Rectal smooth muscle tissue (tissue), 1 donor: Measurements from ENCODE around the gene ERN2.
A peak's percentile ranks its signal among the peaks of the same experiment; 100 is the strongest.

Experiments used
- H3K27ac ChIP-seq: one replicate; pipeline ENCODE4 v1.7.0; 2013; ENCODE audit warnings: low read depth, low read length, inconsistent platforms
- H3K27me3 ChIP-seq: one replicate; pipeline ENCODE4 v1.7.0; 2013; ENCODE audit warnings: low read length; ENCODE audit not compliant: control insufficient read depth, insufficient read depth
- H3K36me3 ChIP-seq: one replicate; pipeline ENCODE4 v1.7.0; 2013; ENCODE audit warnings: low read length; ENCODE audit not compliant: control insufficient read depth, insufficient read depth
- H3K4me1 ChIP-seq: one replicate; pipeline ENCODE4 v1.7.0; 2013; ENCODE audit warnings: low read length; ENCODE audit not compliant: control insufficient read depth, insufficient read depth
- H3K4me3 ChIP-seq: one replicate; pipeline ENCODE4 v1.7.0; 2013; ENCODE audit warnings: low read length
- H3K9ac ChIP-seq: one replicate; pipeline ENCODE4 v1.7.0; 2013; ENCODE audit warnings: low read length

The ERN2 gene

DNA sequence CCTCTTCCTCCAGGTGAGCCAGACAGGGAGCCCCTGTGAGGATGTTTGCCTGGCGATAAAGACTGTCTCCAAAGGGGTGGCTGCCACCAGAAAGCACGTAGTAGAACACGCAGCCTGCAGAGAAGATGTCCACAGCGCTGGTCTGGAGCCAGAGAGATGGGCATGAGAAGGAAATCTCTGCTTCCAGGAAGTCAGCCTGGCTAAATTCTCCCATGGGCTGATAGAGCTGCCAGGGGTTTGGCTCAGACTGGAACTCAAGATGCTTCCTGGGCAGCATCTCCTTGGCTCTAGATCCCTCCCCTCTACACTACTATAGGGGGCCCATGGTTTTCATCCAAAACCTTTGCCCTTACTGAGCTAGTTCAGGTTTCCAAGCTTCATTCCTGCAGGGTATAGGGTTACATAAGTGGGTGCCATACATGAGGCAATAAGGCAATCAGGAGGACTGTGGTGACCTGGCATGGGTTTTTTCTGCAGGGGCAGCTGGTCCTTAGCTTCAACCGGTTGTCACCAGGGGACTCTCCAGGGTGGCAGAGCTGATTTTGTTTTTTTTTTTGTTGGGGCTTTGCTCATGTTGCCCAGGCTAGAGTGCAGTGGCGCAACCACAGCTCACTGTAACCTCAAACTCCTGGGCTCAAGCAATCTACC lies 20.7 kb downstream of the ERN2 start:
- Histone ChIP-seq H3K4me3 (no peak overlapping the region), H3K27me3 (no peaks in the 10 kb centered on the region), H3K36me3 (peaks cover 26% of the 10 kb centered on the region), H3K4me1 (no peaks in the 10 kb centered on the region), H3K9ac (no peak overlapping the region), H3K27ac (no peak overlapping the region)

DNA sequence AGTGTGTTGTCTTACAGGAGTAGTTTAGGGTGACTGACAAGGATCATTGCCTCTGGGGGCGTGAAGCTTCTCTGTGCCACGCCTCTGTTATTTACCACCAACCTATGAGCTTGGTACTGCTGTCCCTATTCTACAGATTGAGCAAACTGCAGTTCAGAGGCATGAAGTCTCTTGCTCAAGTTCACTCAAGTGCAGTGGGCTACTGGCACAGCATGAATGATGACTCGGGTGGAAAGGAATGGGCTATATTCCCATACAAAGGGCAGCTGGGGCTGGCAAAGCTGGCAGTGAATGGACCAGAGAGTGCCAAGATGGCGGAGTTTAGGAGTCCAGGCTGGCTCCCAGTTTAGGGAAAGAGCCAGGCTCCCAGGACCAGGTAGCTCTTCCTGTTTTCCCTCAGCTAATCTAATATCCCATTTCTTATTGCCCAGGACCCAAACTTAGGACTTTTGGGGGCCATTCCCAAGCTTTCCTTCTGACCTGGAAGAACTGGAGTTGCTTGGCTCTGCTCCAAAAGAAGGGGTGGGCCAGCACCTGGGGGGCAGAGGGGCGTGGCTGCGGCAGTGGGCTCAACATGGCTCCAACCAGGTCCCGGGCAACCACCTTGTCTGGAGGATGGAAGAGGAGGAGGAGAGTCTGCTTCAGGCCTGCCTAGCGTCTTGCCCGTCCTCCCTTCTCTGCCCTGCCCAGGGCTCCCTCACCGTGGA lies 21.4 kb downstream of the ERN2 start:
- H3K27me3 ChIP-seq: no peaks in the 10 kb centered on the region
- no peak overlapping the region for H3K27ac ChIP-seq
- no peak overlapping the region for H3K9ac ChIP-seq
- H3K4me3 ChIP-seq: no peak overlapping the region
- peaks cover 26% of the 10 kb centered on the region for H3K36me3 ChIP-seq
- no peaks in the 10 kb centered on the region for H3K4me1 ChIP-seq

DNA sequence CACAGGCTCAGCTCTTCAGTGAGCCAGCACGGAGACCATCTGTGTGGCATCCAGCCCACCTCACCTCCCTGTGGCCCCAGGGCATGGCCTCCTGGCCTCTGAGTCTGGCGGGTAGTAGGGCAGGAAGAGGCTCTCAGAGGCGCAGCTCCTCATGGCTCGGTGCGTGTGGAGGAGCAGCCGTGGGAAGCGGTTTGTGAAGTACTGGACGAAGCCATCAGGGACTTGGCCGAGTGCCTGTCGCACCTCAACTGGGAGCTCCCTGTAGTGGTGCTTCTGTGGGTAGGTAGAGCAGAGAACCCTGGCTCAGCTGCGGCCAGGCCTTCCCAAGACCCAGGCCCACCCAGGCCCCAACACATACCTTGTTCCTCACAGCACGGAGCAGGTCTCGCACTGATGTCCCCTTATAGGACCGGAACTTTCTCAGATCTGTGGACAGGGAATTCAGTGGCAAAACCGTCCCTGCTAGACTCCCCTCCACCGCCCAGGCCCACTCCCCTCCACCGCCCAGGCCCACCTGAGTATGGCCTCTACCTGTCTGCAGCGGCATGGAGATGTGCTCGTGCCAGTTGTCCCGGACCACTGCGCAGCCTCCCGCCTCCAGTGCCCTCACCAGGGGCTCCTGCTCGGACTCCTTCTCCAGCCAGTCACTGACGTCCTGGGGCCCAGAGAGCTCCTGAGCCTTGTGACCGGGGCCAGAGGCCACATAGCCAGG lies 22.1 kb downstream of the ERN2 start:
- Histone ChIP-seq H3K27me3 (no peaks in the 10 kb centered on the region), H3K36me3 (peaks cover 26% of the 10 kb centered on the region), H3K4me1 (no peaks in the 10 kb centered on the region), H3K27ac (no peak overlapping the region), H3K9ac (no peak overlapping the region), H3K4me3 (no peak overlapping the region)

DNA sequence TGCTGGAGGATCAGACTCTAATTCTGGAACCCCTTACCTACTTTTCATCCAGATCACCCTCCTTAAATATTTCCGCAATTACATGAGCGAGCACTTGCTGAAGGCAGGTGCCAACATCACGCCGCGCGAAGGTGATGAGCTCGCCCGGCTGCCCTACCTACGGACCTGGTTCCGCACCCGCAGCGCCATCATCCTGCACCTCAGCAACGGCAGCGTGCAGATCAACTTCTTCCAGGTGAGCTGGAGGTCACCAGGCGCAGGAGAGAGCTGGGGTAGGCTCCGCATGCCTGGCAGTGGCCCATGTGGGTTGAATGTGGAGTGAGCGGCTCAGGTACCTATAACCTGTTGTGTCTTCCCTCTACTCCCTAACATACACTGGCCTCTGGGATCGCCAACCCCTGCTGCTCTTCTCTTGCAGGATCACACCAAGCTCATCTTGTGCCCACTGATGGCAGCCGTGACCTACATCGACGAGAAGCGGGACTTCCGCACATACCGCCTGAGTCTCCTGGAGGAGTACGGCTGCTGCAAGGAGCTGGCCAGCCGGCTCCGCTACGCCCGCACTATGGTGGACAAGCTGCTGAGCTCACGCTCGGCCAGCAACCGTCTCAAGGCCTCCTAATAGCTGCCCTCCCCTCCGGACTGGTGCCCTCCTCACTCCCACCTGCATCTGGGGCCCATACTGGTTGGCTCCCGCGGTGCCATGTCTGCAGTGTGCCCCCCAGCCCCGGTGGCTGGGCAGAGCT lies 23.4 kb downstream of the ERN2 start:
- H3K27ac ChIP-seq: no peak overlapping the region
- H3K4me1 ChIP-seq: no peaks in the 10 kb centered on the region
- H3K36me3 ChIP-seq: peaks cover 22% of the 10 kb centered on the region
- H3K4me3 ChIP-seq: no peak overlapping the region
- no peaks in the 10 kb centered on the region for H3K27me3 ChIP-seq
- H3K9ac ChIP-seq: no peak overlapping the region

DNA sequence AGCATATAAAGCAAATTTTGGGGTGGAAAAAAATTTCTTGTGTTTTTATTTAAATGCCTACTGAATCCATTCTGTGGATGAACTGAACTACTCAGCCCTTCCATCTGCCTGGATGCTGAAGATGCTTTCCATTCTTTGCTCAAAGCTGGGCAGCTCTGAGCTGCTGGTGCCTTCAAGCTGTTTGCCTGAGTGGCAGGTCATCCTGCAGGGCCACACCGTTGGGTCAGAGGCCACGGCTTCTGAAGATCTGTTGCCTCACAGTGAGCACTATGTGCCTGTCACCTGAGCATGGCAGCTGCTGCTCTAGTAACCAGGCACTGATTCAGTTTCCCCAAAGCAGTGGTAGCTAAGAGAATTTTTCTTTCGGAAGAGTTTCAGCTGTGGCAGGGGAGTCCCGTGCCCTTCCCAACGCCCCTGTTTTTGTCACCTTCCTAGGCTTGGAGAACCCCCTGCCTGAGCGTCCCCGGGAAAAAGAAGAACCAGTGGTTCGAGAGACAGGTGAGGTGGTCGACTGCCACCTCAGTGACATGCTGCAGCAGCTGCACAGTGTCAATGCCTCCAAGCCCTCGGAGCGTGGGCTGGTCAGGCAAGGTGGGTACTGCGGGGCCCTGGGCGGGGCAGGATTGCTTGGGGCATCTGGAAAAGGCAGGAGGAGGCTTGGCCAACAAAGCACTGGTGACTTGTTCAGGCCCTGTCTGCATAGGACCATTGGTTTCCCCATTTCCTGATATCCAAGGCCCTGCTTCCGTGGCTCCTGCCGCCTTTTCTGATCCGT lies 25.8 kb downstream of the ERN2 start:
- no peaks in the 10 kb centered on the region for H3K4me1 ChIP-seq
- H3K36me3 ChIP-seq: peaks cover 28% of the 10 kb centered on the region
- H3K9ac ChIP-seq: no peak overlapping the region
- no peak overlapping the region for H3K4me3 ChIP-seq
- H3K27ac ChIP-seq: no peak overlapping the region
- no peaks in the 10 kb centered on the region for H3K27me3 ChIP-seq

DNA sequence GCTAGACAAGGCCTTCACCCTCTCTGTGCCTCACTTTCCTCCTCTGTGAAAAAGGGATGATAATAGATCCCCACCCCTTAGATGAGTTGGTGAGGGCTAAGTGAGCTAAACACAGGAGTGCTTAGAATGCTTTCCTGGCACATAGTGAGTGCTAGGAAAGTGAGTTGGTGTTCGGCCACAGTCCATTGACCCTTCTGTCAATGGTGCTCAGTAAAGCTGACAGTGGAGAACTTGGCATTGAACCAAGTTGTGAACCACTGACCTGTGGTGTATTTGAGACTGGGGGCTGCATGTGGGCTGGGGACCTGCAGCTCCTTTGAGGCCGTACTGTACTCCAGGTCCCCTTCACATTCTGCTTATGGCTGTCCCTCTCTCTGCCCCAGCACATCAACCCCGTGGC lies 29.5 kb downstream of the ERN2 start:
- Histone ChIP-seq H3K27me3 (no peaks in the 10 kb centered on the region), H3K9ac (no peak overlapping the region), H3K27ac (no peak overlapping the region), H3K4me3 (no peak overlapping the region), H3K36me3 (peaks cover 19% of the 10 kb centered on the region), H3K4me1 (peaks cover 5% of the 10 kb centered on the region)

DNA sequence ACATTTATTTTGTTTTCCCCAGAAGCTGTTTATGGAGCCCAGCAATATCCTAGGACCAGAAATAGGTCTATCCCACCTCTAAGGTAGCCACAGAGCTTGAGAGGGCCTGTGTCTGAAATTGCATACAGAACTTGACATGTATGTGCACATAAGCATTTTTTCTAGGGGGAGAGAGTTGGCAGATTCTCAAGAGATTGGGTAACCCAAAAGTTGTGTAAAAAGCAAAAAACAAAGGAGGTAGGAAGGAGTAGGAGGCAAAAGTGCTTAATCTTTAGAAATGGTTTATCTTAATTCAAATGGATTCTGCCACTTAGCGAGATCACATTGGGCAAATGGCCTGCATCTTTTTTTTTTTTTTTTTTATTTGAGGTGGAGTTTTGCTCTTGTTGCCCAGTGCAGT lies 30.8 kb downstream of the ERN2 start:
- H3K9ac ChIP-seq: no peak overlapping the region
- peaks cover 5% of the 10 kb centered on the region for H3K4me1 ChIP-seq
- H3K27ac ChIP-seq: no peak overlapping the region
- H3K27me3 ChIP-seq: no peaks in the 10 kb centered on the region
- H3K36me3 ChIP-seq: peaks cover 13% of the 10 kb centered on the region
- H3K4me3 ChIP-seq: no peak overlapping the region

DNA sequence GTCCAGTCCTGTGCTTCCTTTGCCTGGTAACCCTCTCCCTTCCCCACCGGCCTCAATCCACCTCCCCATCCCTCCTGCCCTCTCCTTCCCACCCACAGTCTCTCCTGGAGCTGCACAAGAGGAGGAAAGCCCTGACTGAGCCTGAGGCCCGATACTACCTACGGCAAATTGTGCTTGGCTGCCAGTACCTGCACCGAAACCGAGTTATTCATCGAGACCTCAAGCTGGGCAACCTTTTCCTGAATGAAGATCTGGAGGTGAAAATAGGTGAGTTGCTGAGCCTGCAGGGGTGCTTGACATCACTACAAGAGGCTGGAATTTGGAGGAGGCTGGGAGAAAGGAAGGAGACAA lies 33.1 kb downstream of the ERN2 start:
- peaks cover 17% of the 10 kb centered on the region for H3K36me3 ChIP-seq
- no peaks in the 10 kb centered on the region for H3K27me3 ChIP-seq
- no peak overlapping the region for H3K27ac ChIP-seq
- H3K9ac ChIP-seq: no peak overlapping the region
- no peak overlapping the region for H3K4me3 ChIP-seq
- H3K4me1 ChIP-seq: peaks cover 5% of the 10 kb centered on the region

DNA sequence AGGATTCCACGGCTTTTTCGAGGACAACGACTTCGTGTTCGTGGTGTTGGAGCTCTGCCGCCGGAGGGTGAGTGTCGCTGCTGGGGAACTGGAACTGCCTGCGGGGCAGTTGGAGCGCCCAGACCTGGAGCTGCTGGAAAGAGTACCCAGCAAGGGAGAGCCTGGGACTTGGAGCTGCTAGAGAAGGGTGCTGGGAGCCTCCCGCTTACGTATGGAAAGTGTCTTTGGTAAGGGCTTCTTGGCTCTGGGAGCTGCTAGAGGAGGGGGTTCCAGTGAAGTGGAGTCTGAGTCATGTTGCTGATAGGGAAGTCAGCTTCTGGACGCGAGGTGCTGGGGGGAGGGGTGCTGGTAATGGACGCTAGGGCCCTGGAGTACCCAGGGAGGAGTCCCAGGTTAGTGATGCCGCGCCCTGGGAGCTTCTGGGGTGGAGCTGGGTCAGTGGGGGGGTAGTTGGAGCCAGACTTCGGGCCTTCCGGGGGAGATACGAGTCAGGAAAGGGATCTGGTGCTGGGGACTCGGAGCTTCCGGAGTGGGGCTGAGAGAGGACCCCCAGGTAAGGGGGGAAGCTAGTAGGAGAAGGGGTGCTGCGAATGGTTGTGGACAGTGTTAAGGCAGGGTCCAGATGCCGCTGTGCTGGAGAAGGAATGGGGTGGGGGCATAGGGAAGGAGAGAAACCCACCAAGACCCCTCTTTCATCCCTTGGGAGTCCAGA lies 33.6 kb downstream of the ERN2 start:
- no peak overlapping the region for H3K9ac ChIP-seq
- H3K4me1 ChIP-seq: peaks cover 5% of the 10 kb centered on the region
- peak overlapping the region; percentile 71 for H3K4me3 ChIP-seq
- H3K27me3 ChIP-seq: no peaks in the 10 kb centered on the region
- no peak overlapping the region for H3K27ac ChIP-seq
- peaks cover 17% of the 10 kb centered on the region for H3K36me3 ChIP-seq

DNA sequence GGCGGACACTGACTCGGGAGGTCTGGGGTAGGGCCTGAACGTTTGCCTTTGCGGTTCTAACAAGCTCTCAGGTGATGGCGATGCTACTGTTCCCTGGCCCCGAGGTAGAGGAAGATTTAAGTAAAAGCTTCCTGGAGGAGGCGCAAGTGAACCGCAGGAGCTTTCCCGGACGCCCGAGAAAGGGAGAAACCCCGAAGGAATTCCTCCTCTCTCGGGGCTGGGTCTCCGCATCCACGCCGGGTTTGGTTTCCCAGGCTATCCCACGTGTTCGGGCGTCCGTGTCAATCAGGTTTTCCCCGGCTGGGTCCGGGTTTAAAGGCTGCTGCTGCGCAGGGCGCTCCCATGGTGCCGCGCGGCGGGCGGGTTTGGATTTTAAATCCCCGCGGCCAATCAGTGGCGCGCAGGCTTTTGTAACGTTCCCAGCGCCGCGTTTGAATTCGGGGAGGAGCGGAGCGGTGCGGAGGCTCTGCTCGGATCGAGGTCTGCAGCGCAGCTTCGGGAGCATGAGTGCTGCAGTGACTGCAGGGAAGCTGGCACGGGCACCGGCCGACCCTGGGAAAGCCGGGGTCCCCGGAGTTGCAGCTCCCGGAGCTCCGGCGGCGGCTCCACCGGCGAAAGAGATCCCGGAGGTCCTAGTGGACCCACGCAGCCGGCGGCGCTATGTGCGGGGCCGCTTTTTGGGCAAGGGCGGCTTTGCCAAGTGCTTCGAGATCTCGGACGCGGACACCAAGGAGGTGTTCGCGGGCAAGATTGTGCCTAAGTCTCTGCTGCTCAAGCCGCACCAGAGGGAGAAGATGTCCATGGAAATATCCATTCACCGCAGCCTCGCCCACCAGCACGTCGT lies 34.4 kb downstream of the ERN2 start, which contains the start of gene PLK1:
PLK1 (plus strand) TSS at position 460 of the 844 bp plus-strand sequence; CDS start at position 504, 44 bp downstream.
- H3K27ac ChIP-seq: no peak within 1 kb of the TSS
- H3K4me3 ChIP-seq: peak within 1 kb of the TSS; percentile 71
- peaks cover 5% of the 10 kb centered on the region for H3K4me1 ChIP-seq
- no peak within 1 kb of the TSS for H3K9ac ChIP-seq
- H3K27me3 ChIP-seq: no peaks in the 10 kb centered on the region
- peaks cover 16% of the 10 kb centered on the region for H3K36me3 ChIP-seq
